ENCODE data around the gene S1PR5. TPM values are rescaled to one million over a fixed set of nuclear protein-coding genes. Genes with fewer than 3 reads are reported as not detected.

Gene S1PR5
- total and polyA plus RNA-seq, 9 of the 15 experiments (the other 6 are each of a cell fraction or from before 2014, with no cell fraction given): 0.03 to 0.54 (median 0.35) TPM; not detected in 4

DNA sequence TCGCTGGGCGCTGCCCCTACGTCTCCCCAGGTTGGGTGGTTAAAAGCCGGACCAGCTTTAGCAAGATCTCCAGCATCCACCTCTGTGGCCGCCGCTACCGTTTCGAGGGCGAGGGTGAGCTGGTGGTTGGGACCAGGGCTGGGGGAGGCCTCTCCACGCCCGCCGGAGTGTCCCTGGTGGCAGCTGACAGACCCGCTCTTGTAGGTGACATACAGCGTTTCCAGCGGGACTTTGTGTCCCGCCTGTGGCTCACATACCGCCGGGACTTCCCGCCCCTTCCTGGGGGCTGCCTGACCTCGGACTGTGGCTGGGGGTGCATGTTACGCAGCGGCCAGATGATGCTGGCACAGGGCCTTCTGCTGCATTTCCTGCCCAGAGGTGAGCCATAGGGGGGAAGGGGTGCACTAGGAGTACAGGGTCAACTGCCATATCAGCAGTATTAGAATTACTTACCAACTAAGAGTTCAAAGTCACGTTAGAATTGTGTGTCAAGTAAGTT lies 27.6 kb upstream of the S1PR5 start:
- DNase-seq (ENCODE audit: extremely low read depth in 1 of 4, low spot score in 3 of 4) (peak in 3 of 4 experiments; percentile 25 to 42 (median 35)), FAIRE-seq (no peak), ATAC-seq (no peak; the same call in 2 of the 3 replicates)
- Histone ChIP-seq H2AFZ (ENCODE audit: low read depth, low read length) (no peak overlapping the region), H3K79me2 (ENCODE audit: control insufficient read depth, insufficient read depth, low read length) (peaks cover 32% of the 10 kb centered on the region), H4K20me1 (replicated peaks; ENCODE audit: control insufficient read depth, insufficient read depth, low read length) (peaks cover 4% of the 10 kb centered on the region), H3K4me1 (replicated peaks in 1 of 2; ENCODE audit: control insufficient read depth in 2 of 2, insufficient read depth in 2 of 2, low read length in 2 of 2) (peaks cover 6 to 43% of the 10 kb centered on the region in 2 experiments; a peak in 4 of 5 replicates), H3K36me3 (ENCODE audit: control insufficient read depth, insufficient read depth, low read length) (peaks cover 36% of the 10 kb centered on the region), H3K9ac (ENCODE audit: insufficient read depth in 1 of 2, low read depth in 2 of 2, low read length in 2 of 2) (peak overlapping the region; percentile 97), H3K9me3 (replicated peaks; ENCODE audit: control insufficient read depth, insufficient read depth, low read depth, low read length) (no peaks in the 10 kb centered on the region), H3K4me2 (ENCODE audit: insufficient read depth, low read length) (peak overlapping the region; percentile 87), H3K27ac (ENCODE audit: extremely low read depth, low read depth, low read length) (peak overlapping the region; percentile 90), H3K27me3 (ENCODE audit: control insufficient read depth in 2 of 2, insufficient read depth in 2 of 2, low read length in 2 of 2) (no peaks in the 10 kb centered on the region), H3K9me1 (ENCODE audit: control insufficient read depth, insufficient read depth, low read length) (no peaks in the 10 kb centered on the region), H3K4me3 (peak overlapping the region; percentile 97)
- intact Hi-C loops (cut with micrococcal nuclease): loop anchor here (5.0 kb wide), 2 partner anchors 37 to 38 kb away; no protein-coding TSS in a partner anchor
- ChIA-PET POLR2A (interaction anchor here (1.8 kb wide), 1 partner anchor 11 kb away, joined by 12 read pairs; no protein-coding TSS in a partner anchor), CTCF (ENCODE audit: low intra/inter-chr PET ratio) (no interaction called here)
- no peak for TF ChIP-seq FUS (optimal IDR thresholded peaks at IDR 0.05; ENCODE audit: low read depth, low read length)
- TF ChIP-seq CBX3 (IDR thresholded peaks at IDR 0.05; ENCODE audit: borderline replicate concordance in 1 of 2, low read length in 2 of 2): 0 out of 3 replicates have a peak, but pooled peaks of 1 of the 2 experiments have one; percentile 6
- peak; percentile 27 for TF ChIP-seq RBBP5 (IDR thresholded peaks at IDR 0.05; ENCODE audit: borderline replicate concordance, insufficient read depth, low read length, poor library complexity, severe bottlenecking)
- peak in 1 of 2 experiments; percentile 40; a peak in 1 of 4 replicates for TF ChIP-seq SIN3A (IDR thresholded peaks at IDR 0.05; ENCODE audit: borderline replicate concordance in 2 of 2, control insufficient read depth in 1 of 2, low read depth in 2 of 2, low read length in 2 of 2)
- TF ChIP-seq C11orf30 (IDR thresholded peaks at IDR 0.05; ENCODE audit: low read depth): peak; percentile 67; the same call in 1 of the 2 replicates
- 0 out of 2 replicates have a peak, but pooled peaks have one; percentile 30 for TF ChIP-seq SP1 (CRISPR knock-in tag; IDR thresholded peaks at IDR 0.05)
- TF ChIP-seq ZNF764 (CRISPR knock-in tag; IDR thresholded peaks at IDR 0.05; ENCODE audit: low read depth): no peak
- TF ChIP-seq, protein P1, sequence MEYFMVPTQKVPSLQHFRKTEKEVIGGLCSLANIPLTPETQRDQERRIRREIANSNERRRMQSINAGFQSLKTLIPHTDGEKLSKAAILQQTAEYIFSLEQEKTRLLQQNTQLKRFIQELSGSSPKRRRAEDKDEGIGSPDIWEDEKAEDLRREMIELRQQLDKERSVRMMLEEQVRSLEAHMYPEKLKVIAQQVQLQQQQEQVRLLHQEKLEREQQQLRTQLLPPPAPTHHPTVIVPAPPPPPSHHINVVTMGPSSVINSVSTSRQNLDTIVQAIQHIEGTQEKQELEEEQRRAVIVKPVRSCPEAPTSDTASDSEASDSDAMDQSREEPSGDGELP (CRISPR knock-in tag; IDR thresholded peaks at IDR 0.05; ENCODE audit: borderline replicate concordance): peak; percentile 35; the same call in 1 of the 2 replicates
- no peak for TF ChIP-seq NUFIP1 (IDR thresholded peaks at IDR 0.05; ENCODE audit: partially characterized antibody)
- peak; percentile 5; the same call in 1 of the 2 replicates for TF ChIP-seq RBFOX2 (IDR thresholded peaks at IDR 0.05; ENCODE audit: low read depth, low read length)
- no peak for TF ChIP-seq KDM1A (IDR thresholded peaks at IDR 0.05)
- TF ChIP-seq RB1 (IDR thresholded peaks at IDR 0.05; ENCODE audit: low read depth): no peak
- TF ChIP-seq ZNF316 (IDR thresholded peaks at IDR 0.05): peak; percentile 83
- no peak for TF ChIP-seq CREM (IDR thresholded peaks at IDR 0.05; ENCODE audit: low read depth)
- in situ Hi-C loops (cut with MboI): no loop called here
- TSS peak; percentile 61 for BruUV-seq (replicated peaks)
- whole genome bisulfite sequencing (ENCODE audit: insufficient coverage, low coverage, missing lambda C conversion rate): 3% methylated on average over 22 of the region's 23 CpGs

All from K562 (cell line).